Activated CD4-positive, alpha-beta T cell treated with anti-CD3 and anti-CD28 coated beads, Interleukin-2, amount 10 ng/mL, durations not matched to agents 7 days and 5 days (primary cell): ENCODE data around the gene PVALB. TPM values are rescaled to one million over a fixed set of nuclear protein-coding genes. Genes with fewer than 3 reads are reported as not detected.

Experiments
- CTCF ChIA-PET: fragments of 350-600 bp; sonication (Branson Sonifier 250); formaldehyde crosslinking; loops from one replicate; lab custom pipeline; 2021; ENCODE audit warnings: antibody characterized with exemption; lab: Charles Lee
- POLR2A ChIA-PET: fragments of 350-600 bp; sonication (Branson Sonifier 250); formaldehyde crosslinking; loops from one replicate; lab custom pipeline; 2021; ENCODE audit warnings: antibody characterized with exemption; lab: Charles Lee
- DNase-seq: peaks from one replicate; pipeline ENCODE4 v3.0.0-alpha.2; 2020
- H3K27ac Mint-ChIP-seq: one replicate; pipeline ENCODE4 v1.8.0; 2021; ENCODE audit warnings: mild to moderate bottlenecking, moderate library complexity, mixed read lengths
- H3K27me3 Mint-ChIP-seq: one replicate; pipeline ENCODE4 v1.8.0; 2021; ENCODE audit warnings: mixed read lengths
- H3K36me3 Mint-ChIP-seq: one replicate; pipeline ENCODE4 v1.8.0; 2021; ENCODE audit warnings: low read depth, mixed read lengths
- H3K4me1 Mint-ChIP-seq: one replicate; pipeline ENCODE4 v1.8.0; 2021; ENCODE audit warnings: mixed read lengths
- H3K4me3 Mint-ChIP-seq: one replicate; pipeline ENCODE4 v1.8.0; 2021; ENCODE audit warnings: mild to moderate bottlenecking, moderate library complexity, mixed read lengths
- H3K9me3 Mint-ChIP-seq: one replicate; pipeline ENCODE4 v1.8.0; 2021; ENCODE audit warnings: mixed read lengths
- total RNA-seq, 2 experiments: library from RNA; stranded (reverse); gene quantifications; one replicate each; pipeline ENCODE4 v1.2.3, GENCODE V29; 2021

The PVALB gene
- total RNA-seq, 2 experiments from 2014 or later = not detected

GRCh38 chr22:36856792-36857135, 39.9 kb upstream of the PVALB start:
- Mint-ChIP-seq H3K36me3 (peaks cover 5% of the 10 kb centered on the region), H3K4me1 (peaks cover 53% of the 10 kb centered on the region), H3K4me3 (no peak overlapping the region), H3K27ac (no peak overlapping the region), H3K9me3 (no peaks in the 10 kb centered on the region), H3K27me3 (peaks cover 7% of the 10 kb centered on the region)
- ChIA-PET CTCF (interaction anchor here (0.7 to 4.4 kb wide), 36 partner anchors 10 to 335 kb away, joined by 3 to 47 read pairs (median 6); partner anchors contain the start of genes CSF2RB, IL2RB and KCTD17), POLR2A (no interaction called here)
- DNase-seq = no peak

DNA sequence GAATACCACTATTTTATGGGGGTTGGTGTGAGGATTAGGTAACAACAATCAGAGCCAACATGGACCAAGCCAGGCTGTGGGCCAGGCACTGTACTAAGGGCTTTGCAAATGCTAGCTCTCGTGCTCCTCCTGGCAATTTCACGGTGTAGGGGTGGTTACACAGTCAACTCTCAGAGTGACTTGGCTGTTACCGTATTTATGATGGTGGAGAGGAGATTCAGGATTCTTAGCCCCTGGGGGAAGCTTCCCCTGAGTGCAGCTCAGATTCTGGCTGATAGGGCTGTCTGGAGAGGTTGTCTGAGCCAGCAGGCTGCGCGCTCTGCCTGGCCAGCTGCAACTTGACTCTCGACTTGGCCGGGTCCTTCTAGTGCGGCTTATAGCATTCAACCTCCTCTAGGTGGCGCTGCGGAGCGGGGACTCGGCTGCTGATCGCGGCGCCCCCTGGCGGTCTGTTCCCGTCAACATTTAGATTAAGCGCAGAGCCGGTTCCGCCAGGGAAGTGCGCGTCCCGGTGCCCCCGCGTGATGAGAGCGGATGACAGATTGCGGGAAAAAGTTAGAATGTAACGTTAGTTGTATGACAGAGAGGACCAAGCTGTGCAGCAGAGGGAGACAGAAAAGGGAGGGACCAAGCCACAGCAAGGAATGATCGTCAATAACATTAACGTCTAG, 39.4 kb upstream of the PVALB start:
- Mint-ChIP-seq H3K36me3 (peaks cover 5% of the 10 kb centered on the region), H3K27me3 (peaks cover 8% of the 10 kb centered on the region), H3K4me1 (peaks cover 48% of the 10 kb centered on the region), H3K4me3 (no peak overlapping the region), H3K27ac (peak overlapping the region; percentile 57), H3K9me3 (no peaks in the 10 kb centered on the region)
- peak; percentile 94 for DNase-seq
- CTCF ChIA-PET = interaction anchor here (0.5 to 4.4 kb wide), 62 partner anchors 9 to 649 kb away, joined by 3 to 47 read pairs (median 4); partner anchors contain the start of genes CSF2RB, IFT27, IL2RB and KCTD17
- POLR2A ChIA-PET = no interaction called here

- Mint-ChIP-seq H3K36me3 (peaks cover 3% of the 10 kb centered on the region), H3K9me3 (no peaks in the 10 kb centered on the region), H3K4me1 (peaks cover 40% of the 10 kb centered on the region), H3K4me3 (no peak overlapping the region), H3K27ac (no peak overlapping the region), H3K27me3 (peaks cover 10% of the 10 kb centered on the region)
- ChIA-PET CTCF (interaction anchor here (0.8 to 4.4 kb wide), 29 partner anchors 9 to 325 kb away, joined by 3 to 25 read pairs (median 5); partner anchors contain the start of genes IFT27, IL2RB and KCTD17), POLR2A (no interaction called here)
- DNase-seq = no peak
Observed at GRCh38 chr22:36855478-36855877, 38.6 kb upstream of the PVALB start.

DNA sequence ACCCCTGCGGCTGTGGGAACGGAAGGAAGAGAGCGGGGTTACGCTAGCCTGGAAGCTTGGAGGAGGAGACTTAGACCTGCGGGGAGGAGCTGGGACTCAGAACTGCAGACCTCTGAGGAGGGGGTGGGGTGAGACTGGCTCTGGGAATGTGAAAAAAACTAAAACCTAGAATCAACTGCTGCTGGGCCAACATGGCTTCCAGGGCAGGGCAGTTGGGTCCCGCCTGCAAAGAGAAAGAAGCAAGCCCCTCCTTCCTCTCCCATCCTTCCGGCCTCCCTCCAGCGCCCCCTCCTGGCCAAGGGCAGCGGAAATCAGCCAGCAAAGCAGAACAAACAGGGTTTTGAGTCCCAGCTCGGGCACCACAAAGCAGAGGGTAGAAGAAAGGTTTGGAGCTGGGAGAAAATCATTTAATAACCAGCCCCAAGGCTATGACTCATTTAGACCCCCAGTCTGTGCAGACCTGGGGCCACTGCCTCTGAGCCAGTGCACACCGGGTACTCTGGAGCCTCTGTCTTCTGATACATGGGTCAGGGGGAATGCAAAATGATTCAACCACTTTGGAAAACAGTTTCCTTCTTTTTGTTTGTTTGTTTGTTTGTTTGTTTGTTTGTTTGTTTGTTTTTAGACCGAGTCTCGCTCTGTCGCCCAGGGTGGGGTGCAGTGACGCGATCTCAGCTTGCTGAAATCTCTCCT, 36.7 kb upstream of the PVALB start:
- peaks cover 3% of the 10 kb centered on the region for H3K36me3 Mint-ChIP-seq
- ChIA-PET POLR2A (interaction anchor here (0.6 kb wide), 1 partner anchor 122 kb away, joined by 3 read pairs; no protein-coding TSS in a partner anchor), CTCF (interaction anchor here (0.6 to 2.7 kb wide), 17 partner anchors 8 to 165 kb away, joined by 3 to 17 read pairs (median 6); partner anchors contain the start of gene IFT27)
- peak; percentile 91 for DNase-seq
- no peaks in the 10 kb centered on the region for H3K9me3 Mint-ChIP-seq
- peaks cover 10% of the 10 kb centered on the region for H3K27me3 Mint-ChIP-seq
- H3K4me1 Mint-ChIP-seq = peaks cover 24% of the 10 kb centered on the region
- peak overlapping the region; percentile 50 for H3K4me3 Mint-ChIP-seq
- peak overlapping the region; percentile 91 for H3K27ac Mint-ChIP-seq

- Mint-ChIP-seq H3K4me3 (no peak overlapping the region), H3K27me3 (peaks cover 6% of the 10 kb centered on the region), H3K4me1 (peaks cover 24% of the 10 kb centered on the region), H3K36me3 (peaks cover 3% of the 10 kb centered on the region), H3K27ac (peak overlapping the region; percentile 91), H3K9me3 (no peaks in the 10 kb centered on the region)
- CTCF ChIA-PET = interaction anchor here (0.7 to 2.7 kb wide), 11 partner anchors 8 to 1428 kb away, joined by 3 to 17 read pairs (median 6); no protein-coding TSS in a partner anchor
- no peak for DNase-seq
- POLR2A ChIA-PET = no interaction called here
Observed at GRCh38 chr22:36852056-36852973, 35.5 kb upstream of the PVALB start.

- POLR2A ChIA-PET = no interaction called here
- H3K4me1 Mint-ChIP-seq = peaks cover 19% of the 10 kb centered on the region
- H3K4me3 Mint-ChIP-seq = no peak overlapping the region
- no peaks in the 10 kb centered on the region for H3K9me3 Mint-ChIP-seq
- H3K27me3 Mint-ChIP-seq = peaks cover 5% of the 10 kb centered on the region
- no peak for DNase-seq
- no peak overlapping the region for H3K27ac Mint-ChIP-seq
- CTCF ChIA-PET = interaction anchor here (1.3 kb wide), 1 partner anchor 9 kb away, joined by 4 read pairs; no protein-coding TSS in a partner anchor
- H3K36me3 Mint-ChIP-seq = peaks cover 3% of the 10 kb centered on the region
Observed at GRCh38 chr22:36850682-36851081, 33.8 kb upstream of the PVALB start.

GRCh38 chr22:36850056-36850455, 33.2 kb upstream of the PVALB start:
- Mint-ChIP-seq H3K27ac (no peak overlapping the region), H3K27me3 (peaks cover 10% of the 10 kb centered on the region), H3K36me3 (peaks cover 3% of the 10 kb centered on the region), H3K4me1 (peaks cover 19% of the 10 kb centered on the region), H3K9me3 (no peaks in the 10 kb centered on the region), H3K4me3 (no peak overlapping the region)
- ChIA-PET CTCF (no interaction called here), POLR2A (no interaction called here)
- DNase-seq = no peak

- DNase-seq = no peak
- POLR2A ChIA-PET = no interaction called here
- Mint-ChIP-seq H3K4me3 (no peak overlapping the region), H3K27ac (no peak overlapping the region), H3K9me3 (no peaks in the 10 kb centered on the region), H3K4me1 (no peaks in the 10 kb centered on the region), H3K27me3 (peaks cover 29% of the 10 kb centered on the region), H3K36me3 (no peaks in the 10 kb centered on the region)
- CTCF ChIA-PET = interaction anchor here (1.1 to 2.0 kb wide), 2 partner anchors 10 to 130 kb away, joined by 3 to 10 read pairs; no protein-coding TSS in a partner anchor
Observed at GRCh38 chr22:36846949-36847348, 30.1 kb upstream of the PVALB start.

GRCh38 chr22:36846271-36846670, 29.4 kb upstream of the PVALB start:
- Mint-ChIP-seq H3K4me1 (no peaks in the 10 kb centered on the region), H3K27me3 (peaks cover 35% of the 10 kb centered on the region), H3K4me3 (no peak overlapping the region), H3K9me3 (no peaks in the 10 kb centered on the region), H3K27ac (no peak overlapping the region), H3K36me3 (no peaks in the 10 kb centered on the region)
- ChIA-PET POLR2A (no interaction called here), CTCF (interaction anchor here (0.6 to 2.0 kb wide), 2 partner anchors 10 to 83 kb away, joined by 3 to 10 read pairs; no protein-coding TSS in a partner anchor)
- DNase-seq = no peak

- H3K27me3 Mint-ChIP-seq = peaks cover 34% of the 10 kb centered on the region
- ChIA-PET POLR2A (no interaction called here), CTCF (interaction anchor here (1.1 kb wide), 2 partner anchors 13 to 16 kb away, joined by 4 to 6 read pairs; no protein-coding TSS in a partner anchor)
- no peak overlapping the region for H3K4me3 Mint-ChIP-seq
- H3K27ac Mint-ChIP-seq = no peak overlapping the region
- H3K4me1 Mint-ChIP-seq = no peaks in the 10 kb centered on the region
- DNase-seq = no peak
- H3K9me3 Mint-ChIP-seq = peaks cover 12% of the 10 kb centered on the region
- H3K36me3 Mint-ChIP-seq = peaks cover 2% of the 10 kb centered on the region
Observed at GRCh38 chr22:36840106-36840505, 23.3 kb upstream of the PVALB start.

- H3K27ac Mint-ChIP-seq = no peak overlapping the region
- no peak for DNase-seq
- ChIA-PET CTCF (interaction anchor here (0.9 to 1.1 kb wide), 2 partner anchors 13 to 25 kb away, joined by 4 to 6 read pairs; no protein-coding TSS in a partner anchor), POLR2A (no interaction called here)
- no peak overlapping the region for H3K4me3 Mint-ChIP-seq
- H3K9me3 Mint-ChIP-seq = peaks cover 12% of the 10 kb centered on the region
- H3K27me3 Mint-ChIP-seq = peaks cover 29% of the 10 kb centered on the region
- H3K4me1 Mint-ChIP-seq = no peaks in the 10 kb centered on the region
- peaks cover 2% of the 10 kb centered on the region for H3K36me3 Mint-ChIP-seq
Observed at GRCh38 chr22:36839356-36840073, 22.7 kb upstream of the PVALB start.
